ENCODE results near the gene GPC5. TPM values are rescaled to one million over a fixed set of nuclear protein-coding genes. Genes with fewer than 3 reads are reported as not detected.
"Not testable (repeated sequence)": the region's sequence is repeated elsewhere in the genome, so short reads cannot be mapped to it uniquely, and the experiment has no call there.

The GPC5 gene
- total RNA-seq, 3 donors from 2014 or later, result 0.13 to 0.16 TPM; not detected in 1

DNA sequence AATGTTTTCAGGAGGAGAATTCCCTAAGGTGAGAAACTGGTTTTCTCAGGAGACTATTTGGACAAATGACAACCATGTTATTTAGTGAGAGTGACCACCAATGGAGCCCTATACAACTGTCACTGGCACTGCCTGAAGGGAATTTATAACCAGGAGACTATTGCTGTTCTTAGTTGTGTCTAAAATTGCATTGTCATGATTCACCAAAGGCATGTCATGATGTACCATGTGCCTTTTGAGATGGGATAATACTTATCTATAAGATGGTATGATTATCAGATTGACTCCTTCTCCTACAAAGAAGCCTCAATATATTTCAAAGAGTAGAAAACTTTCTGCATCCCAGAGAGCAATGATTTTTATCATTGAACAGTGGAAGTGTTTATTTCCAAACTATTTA, 1088.8 kb downstream of the GPC5 start:
- Mint-ChIP-seq H3K9me3 (peaks cover 6% of the 10 kb centered on the region), H3K4me3 (no peak overlapping the region), H3K4me1 (ENCODE audit: low read depth) (no peaks in the 10 kb centered on the region), H3K27me3 (ENCODE audit: low read depth) (no peaks in the 10 kb centered on the region), H3K36me3 (ENCODE audit: insufficient read depth) (no peaks in the 10 kb centered on the region)
- ATAC-seq (no peak), DNase-seq (no peak)

DNA sequence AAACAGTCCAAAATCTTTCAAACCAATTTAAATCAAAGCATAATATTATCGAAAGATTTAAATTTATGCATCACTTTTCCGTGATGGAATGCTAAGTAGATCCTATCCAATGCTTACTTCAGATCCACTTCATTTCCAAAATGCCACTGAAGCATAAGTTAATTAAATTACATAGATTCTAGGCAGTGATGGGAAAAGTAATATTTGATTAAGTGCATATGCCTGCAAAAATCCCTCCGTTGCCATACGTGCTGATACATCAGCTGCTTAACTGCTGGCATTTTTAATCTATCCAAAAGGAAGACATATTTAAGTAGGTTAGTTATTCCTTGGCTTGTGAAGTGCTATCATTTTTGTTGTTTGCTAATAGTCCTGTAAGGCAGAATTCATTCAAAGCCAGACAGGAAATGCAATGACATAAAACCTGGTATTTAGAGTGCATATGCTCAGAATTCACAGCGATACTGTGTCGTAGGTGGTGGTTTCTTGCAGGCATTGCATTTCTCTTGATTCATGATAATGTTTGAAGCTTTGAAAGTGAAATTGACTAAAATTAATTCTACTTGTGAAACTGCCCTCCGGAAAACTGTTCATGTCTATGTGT, 1089.9 kb downstream of the GPC5 start:
- Mint-ChIP-seq H3K4me3 (no peak overlapping the region), H3K27me3 (ENCODE audit: low read depth) (no peaks in the 10 kb centered on the region), H3K36me3 (ENCODE audit: insufficient read depth) (no peaks in the 10 kb centered on the region), H3K9me3 (peaks cover 6% of the 10 kb centered on the region), H3K4me1 (ENCODE audit: low read depth) (no peaks in the 10 kb centered on the region)
- DNase-seq (no peak), ATAC-seq (no peak)

DNA sequence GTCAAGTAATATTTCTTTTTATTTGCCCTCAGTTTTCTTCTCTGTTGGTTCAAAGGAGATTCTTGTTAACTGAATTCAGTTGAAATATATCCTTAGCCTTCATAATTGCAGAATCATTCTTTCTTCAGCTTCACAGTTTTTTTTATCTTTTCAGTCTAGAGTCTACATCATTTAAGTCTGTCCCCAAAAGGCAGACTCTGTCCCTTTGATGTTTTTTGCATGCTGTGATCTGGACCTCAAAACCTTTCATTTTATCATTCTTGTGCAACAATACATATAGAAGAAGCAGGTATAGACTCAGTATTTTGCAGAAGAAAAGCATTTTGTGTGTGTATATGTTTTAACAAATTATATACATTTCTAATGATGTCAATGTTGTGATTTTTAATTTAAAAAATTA, 1093.4 kb downstream of the GPC5 start:
- no peaks in the 10 kb centered on the region for H3K27me3 Mint-ChIP-seq (ENCODE audit: low read depth)
- H3K9me3 Mint-ChIP-seq, result peaks cover 6% of the 10 kb centered on the region
- H3K4me1 Mint-ChIP-seq (ENCODE audit: low read depth), result no peaks in the 10 kb centered on the region
- H3K36me3 Mint-ChIP-seq (ENCODE audit: insufficient read depth), result no peaks in the 10 kb centered on the region
- no peak for DNase-seq
- ATAC-seq, result no peak
- H3K4me3 Mint-ChIP-seq, result no peak overlapping the region

DNA sequence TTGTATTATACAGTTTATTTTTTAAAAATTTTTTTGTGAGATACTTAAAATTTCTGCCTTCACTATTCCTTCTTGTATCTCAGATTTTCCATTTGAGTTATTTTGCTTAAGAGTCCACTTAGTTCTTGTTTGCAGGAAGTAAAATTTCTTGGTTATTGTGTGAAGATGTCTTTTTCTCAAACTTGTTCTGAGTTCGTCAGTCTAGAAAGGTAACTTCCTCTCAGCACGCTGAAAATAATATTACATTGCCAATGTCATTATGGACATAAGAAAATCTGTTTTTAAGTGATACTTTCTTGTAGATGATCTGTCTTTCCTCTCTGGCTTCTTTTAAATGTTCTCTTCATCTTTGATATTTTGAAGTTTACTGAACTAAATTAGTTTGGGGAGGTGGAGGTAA, 1096.5 kb downstream of the GPC5 start:
- no peaks in the 10 kb centered on the region for H3K36me3 Mint-ChIP-seq (ENCODE audit: insufficient read depth)
- no peak overlapping the region for H3K4me3 Mint-ChIP-seq
- ATAC-seq, result no peak
- H3K27me3 Mint-ChIP-seq (ENCODE audit: low read depth), result no peaks in the 10 kb centered on the region
- H3K9me3 Mint-ChIP-seq, result peaks cover 7% of the 10 kb centered on the region
- H3K4me1 Mint-ChIP-seq (ENCODE audit: low read depth), result no peaks in the 10 kb centered on the region
- DNase-seq, result no peak

DNA sequence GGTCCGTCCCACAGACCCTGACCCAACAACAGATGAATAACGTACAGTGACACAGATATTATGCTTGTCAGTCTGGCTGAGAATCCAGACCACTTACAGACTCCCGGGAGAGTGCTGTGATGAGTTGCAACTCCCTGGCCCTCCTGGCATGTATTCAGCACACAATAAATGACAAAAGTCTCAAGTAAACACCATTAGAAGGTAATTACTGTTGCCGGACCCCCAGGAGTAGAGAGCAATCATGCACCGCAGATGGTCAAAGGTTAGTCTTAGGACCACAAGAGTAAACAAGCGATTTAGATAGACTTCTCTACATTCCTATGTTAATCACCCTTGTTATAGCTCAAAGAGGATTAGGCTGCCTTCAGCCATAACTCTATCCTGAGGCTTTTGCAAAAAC, 1101.8 kb downstream of the GPC5 start:
- no peak overlapping the region for H3K4me3 Mint-ChIP-seq
- H3K36me3 Mint-ChIP-seq (ENCODE audit: insufficient read depth), result no peaks in the 10 kb centered on the region
- no peak for DNase-seq
- no peak for ATAC-seq
- H3K4me1 Mint-ChIP-seq (ENCODE audit: low read depth), result no peaks in the 10 kb centered on the region
- peaks cover 22% of the 10 kb centered on the region for H3K9me3 Mint-ChIP-seq
- H3K27me3 Mint-ChIP-seq (ENCODE audit: low read depth), result no peaks in the 10 kb centered on the region

DNA sequence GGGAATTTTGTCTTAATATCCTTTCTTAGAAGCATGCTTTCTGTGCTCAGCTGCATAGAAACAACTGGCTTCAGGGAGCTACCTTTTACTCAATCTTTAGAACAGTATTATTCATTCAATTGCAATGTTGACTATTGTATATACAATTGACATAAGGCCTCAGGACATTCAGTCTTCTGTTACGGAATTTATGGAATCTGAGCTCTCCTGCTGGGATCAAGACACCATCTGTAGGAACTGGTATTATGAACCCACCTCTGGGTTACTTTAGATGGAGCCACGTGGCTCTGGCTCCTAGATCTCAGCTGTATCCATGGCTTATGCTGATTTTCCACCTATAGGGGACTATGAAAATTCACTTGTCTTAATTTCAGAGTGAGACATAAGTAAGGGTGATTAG, 1112.0 kb downstream of the GPC5 start:
- no peaks in the 10 kb centered on the region for H3K4me1 Mint-ChIP-seq (ENCODE audit: low read depth)
- H3K27me3 Mint-ChIP-seq (ENCODE audit: low read depth), result no peaks in the 10 kb centered on the region
- no peaks in the 10 kb centered on the region for H3K36me3 Mint-ChIP-seq (ENCODE audit: insufficient read depth)
- DNase-seq (no peak), ATAC-seq (no peak)
- H3K9me3 Mint-ChIP-seq, result peaks cover 3% of the 10 kb centered on the region
- no peak overlapping the region for H3K4me3 Mint-ChIP-seq

DNA sequence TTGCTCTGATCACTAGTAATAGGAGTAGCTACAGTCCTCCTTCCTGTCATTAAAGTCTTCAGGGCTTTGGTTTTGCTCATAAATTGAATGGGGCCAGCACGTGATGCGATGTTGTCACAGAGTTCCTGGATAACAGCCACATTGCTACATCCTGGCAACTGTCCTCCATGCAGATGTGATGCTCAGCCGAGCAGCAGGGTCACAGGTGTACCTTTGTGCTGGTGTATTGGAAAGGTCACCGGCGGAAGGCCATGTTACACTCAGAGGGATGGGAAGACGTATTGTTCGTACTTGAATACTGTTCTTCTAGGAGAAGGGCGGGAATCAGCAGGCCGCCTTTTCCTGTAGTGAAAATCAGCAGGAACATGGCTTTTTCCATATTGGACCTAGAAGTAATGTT, 1114.4 kb downstream of the GPC5 start:
- DNase-seq (no peak), ATAC-seq (no peak)
- no peaks in the 10 kb centered on the region for H3K4me1 Mint-ChIP-seq (ENCODE audit: low read depth)
- H3K27me3 Mint-ChIP-seq (ENCODE audit: low read depth), result no peaks in the 10 kb centered on the region
- H3K9me3 Mint-ChIP-seq, result peaks cover 6% of the 10 kb centered on the region
- no peaks in the 10 kb centered on the region for H3K36me3 Mint-ChIP-seq (ENCODE audit: insufficient read depth)
- H3K4me3 Mint-ChIP-seq, result no peak overlapping the region

DNA sequence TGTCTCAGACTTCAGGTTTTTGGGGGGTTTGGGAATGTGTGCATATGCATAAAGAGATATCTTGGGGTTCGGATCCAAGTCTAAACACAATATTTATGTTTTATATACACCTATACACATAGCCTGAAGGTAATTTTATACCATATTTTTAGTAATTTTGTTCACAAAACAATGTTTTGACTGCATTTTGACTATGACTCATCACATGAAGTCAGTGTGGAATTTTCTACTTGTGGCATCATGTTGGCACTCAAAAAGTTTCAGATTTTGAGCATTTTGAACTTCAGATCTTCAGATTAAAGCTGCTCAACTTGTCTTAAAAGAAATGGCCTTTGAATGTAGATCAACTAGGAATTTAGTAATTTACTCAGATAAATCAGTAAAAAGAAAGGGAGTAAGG, 1115.3 kb downstream of the GPC5 start:
- Mint-ChIP-seq H3K9me3 (peaks cover 14% of the 10 kb centered on the region), H3K27me3 (ENCODE audit: low read depth) (no peaks in the 10 kb centered on the region), H3K36me3 (ENCODE audit: insufficient read depth) (no peaks in the 10 kb centered on the region), H3K4me1 (ENCODE audit: low read depth) (no peaks in the 10 kb centered on the region), H3K4me3 (no peak overlapping the region)
- ATAC-seq (no peak), DNase-seq (no peak)

DNA sequence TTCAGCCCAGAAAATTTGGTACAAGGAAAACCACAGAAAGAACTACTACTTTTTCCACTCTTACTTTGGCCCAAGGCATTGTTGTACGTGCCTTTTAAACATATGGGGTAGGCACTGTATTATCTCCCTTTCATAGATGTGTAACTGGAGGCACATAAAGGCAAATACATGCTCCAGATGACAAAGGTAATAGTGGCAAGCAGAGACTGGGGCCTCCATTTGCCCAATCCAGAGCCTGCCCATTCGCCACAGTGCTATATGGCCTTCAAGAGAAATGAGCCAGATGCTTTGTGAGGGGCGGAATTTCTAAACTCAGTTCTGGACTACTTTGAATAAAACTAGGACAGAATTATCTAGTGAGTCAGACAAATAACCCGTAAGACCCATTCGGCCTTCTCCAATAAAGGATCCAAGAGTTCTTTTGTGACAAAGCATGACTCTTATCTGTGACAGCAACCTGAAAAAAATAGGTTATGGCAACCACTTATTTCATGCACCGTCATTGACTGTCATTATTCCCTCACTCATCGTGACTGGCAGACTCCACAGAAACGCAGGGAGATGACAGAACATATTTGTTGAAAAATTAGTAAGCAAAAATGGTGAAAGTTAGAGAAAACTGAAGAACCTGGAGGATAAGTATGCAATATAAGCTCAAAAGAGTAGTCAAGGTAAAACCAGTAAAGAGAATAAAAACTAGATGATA, 1116.2 kb downstream of the GPC5 start:
- H3K9me3 Mint-ChIP-seq, result peaks cover 14% of the 10 kb centered on the region
- no peaks in the 10 kb centered on the region for H3K36me3 Mint-ChIP-seq (ENCODE audit: insufficient read depth)
- no peak overlapping the region for H3K4me3 Mint-ChIP-seq
- no peaks in the 10 kb centered on the region for H3K4me1 Mint-ChIP-seq (ENCODE audit: low read depth)
- ATAC-seq (no peak), DNase-seq (no peak)
- H3K27me3 Mint-ChIP-seq (ENCODE audit: low read depth), result no peaks in the 10 kb centered on the region

DNA sequence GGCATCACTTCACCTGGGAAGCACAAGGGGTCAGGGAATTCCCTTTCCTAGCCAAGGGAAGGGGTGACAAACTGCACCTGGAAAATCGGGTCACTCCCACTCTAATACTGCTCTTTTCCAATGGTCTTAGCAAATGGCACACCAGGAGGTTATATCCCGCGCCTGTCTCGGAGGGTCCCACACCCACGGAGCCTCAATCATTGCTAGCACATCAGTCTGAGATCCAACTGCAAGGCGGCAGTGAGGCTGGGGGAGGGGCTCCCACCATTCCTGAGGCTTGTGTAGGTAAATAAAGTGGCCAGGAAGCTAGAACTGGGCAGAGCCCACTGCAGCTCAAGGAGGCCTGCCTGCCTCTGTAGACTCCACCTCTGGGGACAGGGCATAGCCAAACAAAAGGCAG, 1118.5 kb downstream of the GPC5 start:
- not testable (repeated sequence) for H3K4me3 Mint-ChIP-seq; H3K4me1 Mint-ChIP-seq (ENCODE audit: low read depth); ATAC-seq; H3K27me3 Mint-ChIP-seq (ENCODE audit: low read depth); DNase-seq; H3K36me3 Mint-ChIP-seq (ENCODE audit: insufficient read depth)
- H3K9me3 Mint-ChIP-seq, result peaks cover 14% of the 10 kb centered on the region

DNA sequence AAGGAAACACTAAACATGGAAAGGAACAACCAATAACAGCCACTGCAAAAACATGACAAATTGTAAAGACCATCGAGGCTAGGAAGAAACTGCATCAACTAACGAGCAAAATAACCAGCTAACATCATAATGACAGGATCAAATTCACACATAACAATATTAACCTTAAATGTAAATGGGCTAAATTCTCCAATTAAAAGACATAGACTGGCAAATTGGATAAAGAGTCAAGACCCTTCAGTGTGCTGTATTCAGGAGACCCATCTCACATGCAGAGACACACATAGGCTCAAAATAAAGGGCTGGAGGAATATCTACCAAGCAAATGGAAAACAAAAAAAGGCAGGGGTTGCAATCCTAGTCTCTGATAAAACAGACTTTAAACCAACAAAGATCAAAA, 1120.2 kb downstream of the GPC5 start:
- H3K27me3 Mint-ChIP-seq (ENCODE audit: low read depth); H3K4me1 Mint-ChIP-seq (ENCODE audit: low read depth); ATAC-seq; H3K36me3 Mint-ChIP-seq (ENCODE audit: insufficient read depth); DNase-seq; H3K4me3 Mint-ChIP-seq: not testable (repeated sequence)
- peaks cover 11% of the 10 kb centered on the region for H3K9me3 Mint-ChIP-seq

DNA sequence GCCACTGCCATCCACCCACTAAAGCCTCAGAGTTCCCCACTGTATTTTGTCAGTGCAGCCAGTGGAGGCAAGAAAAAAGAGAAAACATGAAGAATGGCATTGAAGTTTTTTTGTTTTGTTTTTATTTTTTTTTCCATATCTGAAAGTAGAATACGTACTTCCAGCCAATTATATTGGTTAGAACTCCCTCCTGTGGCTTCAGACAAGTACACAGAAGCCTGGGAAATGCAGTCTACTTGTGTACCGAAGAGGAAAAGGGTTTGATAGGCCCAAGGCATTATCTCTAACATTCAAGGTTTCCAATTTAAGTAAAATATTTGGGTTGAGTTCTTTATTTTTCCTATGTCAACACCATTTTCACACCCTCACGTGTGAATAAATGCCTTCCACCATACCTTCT, 1131.9 kb downstream of the GPC5 start:
- ATAC-seq (no peak), DNase-seq (no peak)
- H3K4me3 Mint-ChIP-seq, result no peak overlapping the region
- no peaks in the 10 kb centered on the region for H3K9me3 Mint-ChIP-seq
- no peaks in the 10 kb centered on the region for H3K36me3 Mint-ChIP-seq (ENCODE audit: insufficient read depth)
- H3K4me1 Mint-ChIP-seq (ENCODE audit: low read depth), result no peaks in the 10 kb centered on the region
- H3K27me3 Mint-ChIP-seq (ENCODE audit: low read depth), result no peaks in the 10 kb centered on the region

DNA sequence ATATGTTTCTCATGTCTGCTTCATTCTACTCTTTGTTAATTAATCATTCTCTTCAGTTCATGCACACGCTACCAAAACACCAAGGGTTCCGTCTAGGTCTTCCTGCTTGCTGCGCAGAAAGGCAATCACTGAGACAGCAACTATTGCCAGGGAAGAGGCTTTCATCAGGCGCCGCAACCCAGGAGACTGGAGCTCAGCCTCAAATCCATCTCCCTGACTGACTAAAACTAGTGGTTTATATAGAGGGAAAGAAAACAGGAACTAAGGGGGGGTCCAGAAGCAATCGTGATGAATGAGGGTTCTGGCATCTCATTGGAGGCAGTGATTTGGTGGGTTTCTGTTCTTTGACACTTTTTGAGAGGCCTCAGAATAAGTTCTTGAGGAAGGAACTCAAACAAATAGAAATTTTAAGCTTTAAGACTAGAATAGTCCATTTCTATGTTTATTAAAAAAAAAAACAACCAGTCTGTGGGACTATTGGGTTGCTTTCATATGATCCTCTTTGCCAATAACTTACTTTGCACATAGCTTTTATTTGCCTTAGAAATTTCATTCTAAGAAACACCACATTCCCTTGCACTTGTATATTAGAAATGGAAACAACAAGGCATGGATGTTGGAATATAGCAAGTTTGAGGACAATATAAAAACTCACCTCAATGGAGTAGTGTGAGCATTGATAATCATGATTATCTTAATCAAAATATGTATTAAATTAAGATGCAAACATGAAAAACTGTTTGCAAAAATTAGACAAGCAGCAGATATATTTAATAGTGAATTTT, 1137.0 kb downstream of the GPC5 start:
- no peaks in the 10 kb centered on the region for H3K27me3 Mint-ChIP-seq (ENCODE audit: low read depth)
- ATAC-seq, result no peak
- DNase-seq, result no peak
- no peaks in the 10 kb centered on the region for H3K9me3 Mint-ChIP-seq
- no peaks in the 10 kb centered on the region for H3K4me1 Mint-ChIP-seq (ENCODE audit: low read depth)
- H3K4me3 Mint-ChIP-seq, result no peak overlapping the region
- no peaks in the 10 kb centered on the region for H3K36me3 Mint-ChIP-seq (ENCODE audit: insufficient read depth)

DNA sequence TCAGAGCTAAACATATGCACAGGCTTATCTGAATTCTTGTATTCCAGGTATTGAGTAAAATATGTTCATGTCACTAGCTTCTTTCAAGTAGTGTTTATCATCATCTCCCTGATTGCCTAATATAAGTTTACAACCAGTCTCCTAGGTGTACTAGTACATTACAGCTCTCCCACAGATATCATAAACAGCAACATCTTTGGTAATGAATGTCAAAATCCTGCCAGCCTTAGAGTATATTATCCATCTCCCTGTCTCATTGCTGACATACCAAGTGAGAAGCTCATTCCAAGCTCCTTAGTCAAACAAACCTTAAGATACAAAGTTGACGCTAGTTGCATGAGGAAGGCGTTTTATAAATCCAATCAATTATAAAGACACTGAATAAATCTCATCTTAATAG, 1139.0 kb downstream of the GPC5 start:
- DNase-seq (no peak), ATAC-seq (no peak)
- no peaks in the 10 kb centered on the region for H3K27me3 Mint-ChIP-seq (ENCODE audit: low read depth)
- no peaks in the 10 kb centered on the region for H3K36me3 Mint-ChIP-seq (ENCODE audit: insufficient read depth)
- no peak overlapping the region for H3K4me3 Mint-ChIP-seq
- H3K9me3 Mint-ChIP-seq, result no peaks in the 10 kb centered on the region
- H3K4me1 Mint-ChIP-seq (ENCODE audit: low read depth), result no peaks in the 10 kb centered on the region

DNA sequence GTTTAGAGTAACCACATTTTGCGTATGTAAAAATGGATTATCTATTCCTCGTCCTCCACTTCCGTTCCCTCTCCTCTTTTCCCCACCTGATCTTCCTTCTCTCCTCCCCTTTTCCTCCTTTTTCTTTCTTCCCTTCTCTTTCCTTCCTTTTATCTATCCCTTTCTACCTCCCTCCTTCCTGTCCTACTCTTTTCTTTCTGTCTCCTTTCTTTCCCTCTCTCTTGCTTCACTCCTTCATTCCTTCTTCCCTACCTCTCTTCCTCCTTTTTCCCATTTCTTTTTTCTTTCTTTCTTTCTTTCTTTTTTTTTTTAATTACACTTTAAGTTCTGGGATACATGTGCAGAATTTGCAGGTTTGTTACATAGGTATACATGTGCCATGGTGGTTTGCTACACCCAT, 1139.7 kb downstream of the GPC5 start:
- no peak overlapping the region for H3K4me3 Mint-ChIP-seq
- H3K27me3 Mint-ChIP-seq (ENCODE audit: low read depth), result no peaks in the 10 kb centered on the region

More for the DNA sequence above, 1139.7 kb downstream of the GPC5 start:
- H3K36me3 Mint-ChIP-seq (ENCODE audit: insufficient read depth), result no peaks in the 10 kb centered on the region
- DNase-seq (no peak), ATAC-seq (no peak)
- no peaks in the 10 kb centered on the region for H3K9me3 Mint-ChIP-seq
- H3K4me1 Mint-ChIP-seq (ENCODE audit: low read depth), result no peaks in the 10 kb centered on the region

All from activated T-cell treated with anti-CD3 and anti-CD28 coated beads, Interleukin-2, amount 50 U/mL, for 4 hours (primary cell).